Measurements from ENCODE around the gene C4A.
"Not testable (repeated sequence)": the region's sequence is repeated elsewhere in the genome, so short reads cannot be mapped to it uniquely, and the experiment has no call there.

Gene C4A

GRCh38 chr6:31981744-31982143 lies at the start of gene C4A:
Gene C4A (plus strand): TSS chr6:31982057. CDS start chr6:31982108, 51 bp downstream.
- not testable (repeated sequence) for H3K27me3 Mint-ChIP-seq, ATAC-seq, H3K4me3 Mint-ChIP-seq, H3K4me1 Mint-ChIP-seq, H3K27ac Mint-ChIP-seq, H3K9me3 Mint-ChIP-seq
- H3K36me3 Mint-ChIP-seq, result peaks cover 13% of the 10 kb centered on the region

- H3K27ac Mint-ChIP-seq, ATAC-seq, H3K4me1 Mint-ChIP-seq, H3K9me3 Mint-ChIP-seq, H3K36me3 Mint-ChIP-seq, H3K4me3 Mint-ChIP-seq: not testable (repeated sequence)
- peaks cover 15% of the 10 kb centered on the region for H3K27me3 Mint-ChIP-seq
Observed at GRCh38 chr6:31932137-31932536, 49.7 kb upstream of the C4A start.

GRCh38 chr6:31933537-31933936 lies 48.3 kb upstream of the C4A start:
- Mint-ChIP-seq H3K4me1 (no peaks in the 10 kb centered on the region), H3K27ac (no peak overlapping the region)

GRCh38 chr6:31935021-31935420 lies 46.8 kb upstream of the C4A start:
- Mint-ChIP-seq H3K36me3 (no peaks in the 10 kb centered on the region), H3K27ac (no peak overlapping the region), H3K9me3 (no peaks in the 10 kb centered on the region), H3K4me1 (no peaks in the 10 kb centered on the region), H3K4me3 (no peak overlapping the region), H3K27me3 (peaks cover 15% of the 10 kb centered on the region)
- ATAC-seq, result no peak

More at GRCh38 chr6:31933537-31933936, 48.3 kb upstream of the C4A start:
- ATAC-seq, result no peak
- H3K27me3 Mint-ChIP-seq, result peaks cover 15% of the 10 kb centered on the region
- H3K36me3 Mint-ChIP-seq, result no peaks in the 10 kb centered on the region
- no peaks in the 10 kb centered on the region for H3K9me3 Mint-ChIP-seq
- no peak overlapping the region for H3K4me3 Mint-ChIP-seq

- peaks cover 15% of the 10 kb centered on the region for H3K27me3 Mint-ChIP-seq
- no peak overlapping the region for H3K27ac Mint-ChIP-seq
- no peak overlapping the region for H3K4me3 Mint-ChIP-seq
- no peaks in the 10 kb centered on the region for H3K4me1 Mint-ChIP-seq
- no peak for ATAC-seq
- H3K36me3 Mint-ChIP-seq, result no peaks in the 10 kb centered on the region
- H3K9me3 Mint-ChIP-seq, result no peaks in the 10 kb centered on the region
Observed at GRCh38 chr6:31935823-31936222, 46.0 kb upstream of the C4A start.

GRCh38 chr6:31940256-31940664 lies 41.6 kb upstream of the C4A start:
- peaks cover 2% of the 10 kb centered on the region for H3K4me1 Mint-ChIP-seq
- ATAC-seq, result no peak
- H3K36me3 Mint-ChIP-seq, result no peaks in the 10 kb centered on the region

GRCh38 chr6:31943742-31944141 lies 38.1 kb upstream of the C4A start:
- Mint-ChIP-seq H3K27ac (no peak overlapping the region), H3K36me3 (no peaks in the 10 kb centered on the region), H3K4me1 (peaks cover 7% of the 10 kb centered on the region)

More at GRCh38 chr6:31940256-31940664, 41.6 kb upstream of the C4A start:
- Mint-ChIP-seq H3K27me3 (peaks cover 31% of the 10 kb centered on the region), H3K4me3 (no peak overlapping the region), H3K9me3 (no peaks in the 10 kb centered on the region), H3K27ac (no peak overlapping the region)

GRCh38 chr6:31945154-31945506 lies 36.7 kb upstream of the C4A start:
- Mint-ChIP-seq H3K4me3 (no peak overlapping the region), H3K4me1 (peaks cover 7% of the 10 kb centered on the region), H3K27me3 (peaks cover 36% of the 10 kb centered on the region), H3K9me3 (no peaks in the 10 kb centered on the region), H3K27ac (no peak overlapping the region), H3K36me3 (no peaks in the 10 kb centered on the region)
- no peak for ATAC-seq

More at GRCh38 chr6:31943742-31944141, 38.1 kb upstream of the C4A start:
- Mint-ChIP-seq H3K27me3 (peaks cover 36% of the 10 kb centered on the region), H3K4me3 (no peak overlapping the region), H3K9me3 (no peaks in the 10 kb centered on the region)
- no peak for ATAC-seq

GRCh38 chr6:31945507-31946369 lies 36.1 kb upstream of the C4A start, which contains the start of gene CFB:
Gene CFB (plus strand): TSS chr6:31946095. CDS start chr6:31946222, 127 bp downstream.
- ATAC-seq, result no peak
- Mint-ChIP-seq H3K4me1 (peaks cover 7% of the 10 kb centered on the region), H3K4me3 (no peak within 1 kb of the TSS), H3K9me3 (no peaks in the 10 kb centered on the region), H3K27ac (no peak within 1 kb of the TSS), H3K27me3 (peaks cover 36% of the 10 kb centered on the region), H3K36me3 (no peaks in the 10 kb centered on the region)

GRCh38 chr6:31946370-31946885 lies 35.4 kb upstream of the C4A start:
- H3K9me3 Mint-ChIP-seq, result no peaks in the 10 kb centered on the region
- ATAC-seq, result no peak
- H3K36me3 Mint-ChIP-seq, result no peaks in the 10 kb centered on the region
- H3K4me3 Mint-ChIP-seq, result no peak overlapping the region
- H3K4me1 Mint-ChIP-seq, result peaks cover 7% of the 10 kb centered on the region
- peaks cover 36% of the 10 kb centered on the region for H3K27me3 Mint-ChIP-seq
- H3K27ac Mint-ChIP-seq, result no peak overlapping the region

GRCh38 chr6:31947070-31947675 lies 34.7 kb upstream of the C4A start:
- H3K27me3 Mint-ChIP-seq, result peaks cover 33% of the 10 kb centered on the region
- no peak overlapping the region for H3K27ac Mint-ChIP-seq
- no peaks in the 10 kb centered on the region for H3K9me3 Mint-ChIP-seq
- H3K36me3 Mint-ChIP-seq, result no peaks in the 10 kb centered on the region
- no peak overlapping the region for H3K4me3 Mint-ChIP-seq
- peaks cover 7% of the 10 kb centered on the region for H3K4me1 Mint-ChIP-seq
- no peak for ATAC-seq

- Mint-ChIP-seq H3K36me3 (peaks cover 3% of the 10 kb centered on the region), H3K4me3 (no peak overlapping the region), H3K27me3 (peaks cover 26% of the 10 kb centered on the region), H3K9me3 (no peaks in the 10 kb centered on the region), H3K4me1 (peaks cover 7% of the 10 kb centered on the region), H3K27ac (no peak overlapping the region)
- ATAC-seq, result no peak
Observed at GRCh38 chr6:31947864-31948263, 34.0 kb upstream of the C4A start.

- H3K9me3 Mint-ChIP-seq, result no peaks in the 10 kb centered on the region
- no peak for ATAC-seq
- H3K4me1 Mint-ChIP-seq, result peaks cover 7% of the 10 kb centered on the region
- H3K4me3 Mint-ChIP-seq, result no peak overlapping the region
- peaks cover 22% of the 10 kb centered on the region for H3K27me3 Mint-ChIP-seq
- no peak overlapping the region for H3K27ac Mint-ChIP-seq
- peaks cover 8% of the 10 kb centered on the region for H3K36me3 Mint-ChIP-seq
Observed at GRCh38 chr6:31948306-31948705, 33.6 kb upstream of the C4A start.

- Mint-ChIP-seq H3K9me3 (no peaks in the 10 kb centered on the region), H3K4me1 (peaks cover 7% of the 10 kb centered on the region), H3K27me3 (peaks cover 16% of the 10 kb centered on the region), H3K36me3 (peaks cover 13% of the 10 kb centered on the region), H3K27ac (no peak overlapping the region), H3K4me3 (no peak overlapping the region)
- no peak for ATAC-seq
Observed at GRCh38 chr6:31948753-31949413, 33.0 kb upstream of the C4A start.

GRCh38 chr6:31949926-31950548 lies 31.8 kb upstream of the C4A start:
- Mint-ChIP-seq H3K36me3 (peaks cover 25% of the 10 kb centered on the region), H3K4me3 (no peak overlapping the region), H3K9me3 (no peaks in the 10 kb centered on the region), H3K27me3 (peaks cover 7% of the 10 kb centered on the region), H3K4me1 (peaks cover 7% of the 10 kb centered on the region), H3K27ac (no peak overlapping the region)
- ATAC-seq, result no peak

Measured in stimulated activated memory B cell treated with anti-CD40 and anti-IgM and Interleukin-4, amounts not matched to agents 10 μg/mL and 1 μg/mL and 100 μg/mL, for 72 hours (primary cell).